ENCODE results near the gene PARD3B. TPM values are rescaled to one million over a fixed set of nuclear protein-coding genes. Genes with fewer than 3 reads are reported as not detected.

PARD3B gene
- total and polyA plus RNA-seq, 4 donors: 6.8 to 50.9 (median 22.5) TPM

DNA sequence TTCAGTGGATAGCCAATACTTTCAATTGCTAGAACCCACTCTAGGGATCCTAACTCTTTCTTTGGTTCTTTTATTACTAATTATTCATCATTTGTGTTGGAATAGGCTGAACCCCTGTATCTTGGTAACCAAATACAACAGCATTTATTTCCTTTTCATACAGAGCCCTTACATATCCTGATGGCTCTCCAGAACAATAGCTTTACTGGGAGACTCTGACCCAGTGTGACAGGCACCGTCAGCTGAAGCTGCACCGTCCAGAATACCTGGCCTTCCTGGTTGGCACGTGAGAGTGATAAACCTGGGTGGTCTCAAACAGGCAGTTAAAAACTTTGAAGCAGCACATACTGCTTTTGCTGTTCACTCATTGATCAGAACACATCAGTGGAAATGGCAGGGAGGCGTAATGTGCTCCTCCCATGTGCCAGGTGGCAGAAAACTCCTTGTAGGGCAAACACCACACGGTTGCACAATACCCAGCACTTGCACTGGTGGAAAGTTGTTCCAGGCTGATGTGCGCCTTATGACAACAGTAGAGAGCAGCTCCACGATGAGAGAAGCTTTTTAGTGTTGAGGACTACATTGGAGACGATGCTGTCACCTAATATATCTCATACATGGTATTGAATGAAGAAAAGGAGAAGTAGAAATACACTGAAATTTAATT, 456.2 kb downstream of the PARD3B start:
- H3K4me3 ChIP-seq (ENCODE audit: low read length in 2 of 2): no peak overlapping the region
- H3K9me3 ChIP-seq (ENCODE audit: control insufficient read depth, low read length): no peaks in the 10 kb centered on the region
- H3K27me3 ChIP-seq (ENCODE audit: control insufficient read depth in 1 of 2, insufficient read depth in 2 of 2, low read length in 1 of 2): no peaks in the 10 kb centered on the region
- 91% methylated on average over 8 of the region's 8 CpGs for WGBS, 2 donors
- intact Hi-C loops (cut with DNase I): no loop called here
- H3K4me1 ChIP-seq (ENCODE audit: control insufficient read depth in 1 of 2, insufficient read depth in 2 of 2, low read length in 2 of 2): no peaks in the 10 kb centered on the region
- no peak overlapping the region for H3K27ac ChIP-seq (ENCODE audit: low read depth in 1 of 2, low read length in 2 of 2)
- no peaks in the 10 kb centered on the region for H3K36me3 ChIP-seq (ENCODE audit: control insufficient read depth in 1 of 2, insufficient read depth in 2 of 2, low read length in 1 of 2)
- ATAC-seq (ENCODE audit: low FRiP score) (no peak), DNase-seq (no peak)

DNA sequence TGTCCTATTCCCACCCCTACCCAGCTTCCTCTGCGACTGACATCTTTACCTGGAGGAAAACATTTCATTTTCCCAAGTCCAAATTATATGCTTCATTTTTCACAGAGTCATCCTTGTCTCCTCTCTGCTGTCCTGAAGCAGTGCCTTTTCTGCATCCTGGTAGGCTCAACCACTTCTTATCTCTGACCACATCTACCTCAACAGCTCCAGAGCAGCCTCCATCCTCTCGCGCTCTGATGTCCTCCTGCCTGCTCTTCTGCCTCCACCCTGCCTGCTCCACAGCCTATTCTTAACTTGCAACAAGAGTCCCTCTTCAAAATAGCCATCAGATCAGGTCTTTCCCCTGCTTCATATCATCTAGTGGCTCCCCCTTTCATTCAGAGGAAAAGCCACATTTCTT, 457.1 kb downstream of the PARD3B start:
- Histone ChIP-seq H3K4me3 (ENCODE audit: low read length in 2 of 2) (no peak overlapping the region), H3K4me1 (ENCODE audit: control insufficient read depth in 1 of 2, insufficient read depth in 2 of 2, low read length in 2 of 2) (no peaks in the 10 kb centered on the region), H3K36me3 (ENCODE audit: control insufficient read depth in 1 of 2, insufficient read depth in 2 of 2, low read length in 1 of 2) (no peaks in the 10 kb centered on the region), H3K27me3 (ENCODE audit: control insufficient read depth in 1 of 2, insufficient read depth in 2 of 2, low read length in 1 of 2) (no peaks in the 10 kb centered on the region), H3K9me3 (ENCODE audit: control insufficient read depth, low read length) (no peaks in the 10 kb centered on the region), H3K27ac (ENCODE audit: low read depth in 1 of 2, low read length in 2 of 2) (no peak overlapping the region)
- WGBS, 2 donors: 84 to 87% methylated on average over 3 of the region's 3 CpGs
- intact Hi-C loops (cut with DNase I): no loop called here
- ATAC-seq (ENCODE audit: low FRiP score) (no peak), DNase-seq (no peak)

DNA sequence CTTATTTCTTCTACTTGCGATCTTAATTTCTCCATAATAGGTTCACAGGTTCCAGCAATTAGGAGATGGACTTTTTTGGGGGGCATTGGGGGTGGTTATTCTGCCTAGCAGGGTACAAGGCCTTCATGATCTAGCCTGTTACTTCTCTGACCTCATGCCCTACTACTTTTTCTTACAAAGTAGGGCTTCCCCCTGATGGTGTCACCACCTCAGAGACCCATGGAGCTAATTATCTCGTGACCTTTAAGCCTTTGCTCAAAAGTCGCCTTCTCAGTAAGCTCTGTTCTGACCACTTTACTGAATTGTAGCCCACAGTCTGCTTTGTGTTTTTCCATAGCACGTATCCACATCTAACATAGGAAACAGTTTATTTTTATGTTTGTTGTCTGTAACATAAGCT, 458.0 kb downstream of the PARD3B start:
- no peaks in the 10 kb centered on the region for H3K9me3 ChIP-seq (ENCODE audit: control insufficient read depth, low read length)
- H3K4me3 ChIP-seq (ENCODE audit: low read length in 2 of 2): no peak overlapping the region
- H3K36me3 ChIP-seq (ENCODE audit: control insufficient read depth in 1 of 2, insufficient read depth in 2 of 2, low read length in 1 of 2): no peaks in the 10 kb centered on the region
- intact Hi-C loops (cut with DNase I): no loop called here
- no peaks in the 10 kb centered on the region for H3K4me1 ChIP-seq (ENCODE audit: control insufficient read depth in 1 of 2, insufficient read depth in 2 of 2, low read length in 2 of 2)
- H3K27me3 ChIP-seq (ENCODE audit: control insufficient read depth in 1 of 2, insufficient read depth in 2 of 2, low read length in 1 of 2): no peaks in the 10 kb centered on the region
- H3K27ac ChIP-seq (ENCODE audit: low read depth in 1 of 2, low read length in 2 of 2): no peak overlapping the region
- no peak for DNase-seq
- 92% methylated on average over 4 of the region's 4 CpGs for WGBS, 2 donors
- ATAC-seq (ENCODE audit: low FRiP score): no peak

DNA sequence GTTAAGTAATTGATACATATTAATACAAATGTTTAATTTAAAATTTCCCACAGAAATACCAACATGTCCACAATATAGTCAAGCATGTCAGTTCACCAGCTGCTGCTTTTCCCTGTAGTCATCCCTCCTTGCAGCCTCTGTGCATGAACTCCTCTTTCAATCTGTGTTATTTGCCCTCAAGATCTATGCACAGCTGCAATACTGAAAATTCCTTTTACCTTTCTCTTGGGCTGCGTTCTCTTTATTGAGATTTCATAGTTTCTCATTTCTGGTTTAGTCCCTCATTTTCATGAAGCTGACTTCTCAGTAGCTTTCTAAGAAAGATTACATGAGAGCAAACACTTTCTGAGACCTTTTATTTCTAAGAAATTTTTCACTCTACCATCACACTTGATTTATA, 464.9 kb downstream of the PARD3B start:
- ATAC-seq (ENCODE audit: low FRiP score): no peak
- Histone ChIP-seq H3K27ac (ENCODE audit: low read depth in 1 of 2, low read length in 2 of 2) (no peak overlapping the region), H3K9me3 (ENCODE audit: control insufficient read depth, low read length) (no peaks in the 10 kb centered on the region), H3K36me3 (ENCODE audit: control insufficient read depth in 1 of 2, insufficient read depth in 2 of 2, low read length in 1 of 2) (no peaks in the 10 kb centered on the region), H3K4me1 (ENCODE audit: control insufficient read depth in 1 of 2, insufficient read depth in 2 of 2, low read length in 2 of 2) (no peaks in the 10 kb centered on the region), H3K4me3 (ENCODE audit: low read length in 2 of 2) (no peak overlapping the region), H3K27me3 (ENCODE audit: control insufficient read depth in 1 of 2, insufficient read depth in 2 of 2, low read length in 1 of 2) (no peaks in the 10 kb centered on the region)
- WGBS, 2 donors: 0% methylated on average over 1 of the region's 1 CpG
- intact Hi-C loops (cut with DNase I): no loop called here
- DNase-seq: no peak

DNA sequence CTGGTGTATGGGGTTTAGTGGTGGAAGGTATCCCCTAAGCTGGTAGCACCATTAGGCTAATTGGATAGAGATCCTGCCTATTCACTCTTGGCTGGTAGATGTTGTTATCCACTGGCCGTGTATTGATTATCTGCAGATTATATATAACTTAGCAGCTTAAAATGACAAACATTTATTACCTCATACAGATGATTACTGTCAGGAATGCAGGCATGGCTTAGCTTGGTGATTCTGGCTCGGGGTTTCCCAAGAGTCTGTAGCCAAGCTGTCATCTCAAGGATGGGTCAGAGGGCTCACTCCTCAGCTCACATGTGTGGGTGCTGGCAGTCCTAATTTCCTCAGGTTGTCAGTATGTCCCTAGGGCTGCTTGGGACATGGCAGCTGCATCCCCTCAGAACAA, 465.8 kb downstream of the PARD3B start:
- intact Hi-C loops (cut with DNase I): no loop called here
- no peak overlapping the region for H3K4me3 ChIP-seq (ENCODE audit: low read length in 2 of 2)
- H3K27ac ChIP-seq (ENCODE audit: low read depth in 1 of 2, low read length in 2 of 2): no peak overlapping the region
- no peak for ATAC-seq (ENCODE audit: low FRiP score)
- no peaks in the 10 kb centered on the region for H3K36me3 ChIP-seq (ENCODE audit: control insufficient read depth in 1 of 2, insufficient read depth in 2 of 2, low read length in 1 of 2)
- no peaks in the 10 kb centered on the region for H3K4me1 ChIP-seq (ENCODE audit: control insufficient read depth in 1 of 2, insufficient read depth in 2 of 2, low read length in 2 of 2)
- no peak for DNase-seq
- H3K9me3 ChIP-seq (ENCODE audit: control insufficient read depth, low read length): no peaks in the 10 kb centered on the region
- 88 to 94% methylated on average over 2 of the region's 2 CpGs for WGBS, 2 donors
- H3K27me3 ChIP-seq (ENCODE audit: control insufficient read depth in 1 of 2, insufficient read depth in 2 of 2, low read length in 1 of 2): no peaks in the 10 kb centered on the region

DNA sequence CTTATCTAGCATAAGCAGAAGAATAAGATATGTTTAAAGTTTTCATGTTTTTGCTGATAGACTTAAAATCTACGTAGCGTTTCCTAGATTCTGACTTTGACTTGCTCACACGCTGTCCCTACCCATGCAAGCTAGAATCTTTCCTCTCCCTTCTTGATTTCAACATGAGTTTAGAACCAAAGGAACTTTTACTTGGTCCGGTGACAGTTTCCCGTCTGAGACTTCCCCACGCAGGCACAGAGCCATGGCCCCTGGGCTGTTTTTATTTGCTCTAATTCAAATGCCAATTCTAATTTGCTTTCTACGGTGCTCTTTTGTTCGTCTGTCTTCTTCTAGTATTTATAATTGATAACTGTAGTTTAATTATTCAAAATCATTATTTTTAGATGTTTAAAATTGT, 467.7 kb downstream of the PARD3B start:
- Histone ChIP-seq H3K27ac (ENCODE audit: low read depth in 1 of 2, low read length in 2 of 2) (no peak overlapping the region), H3K9me3 (ENCODE audit: control insufficient read depth, low read length) (no peaks in the 10 kb centered on the region), H3K27me3 (ENCODE audit: control insufficient read depth in 1 of 2, insufficient read depth in 2 of 2, low read length in 1 of 2) (no peaks in the 10 kb centered on the region), H3K4me1 (ENCODE audit: control insufficient read depth in 1 of 2, insufficient read depth in 2 of 2, low read length in 2 of 2) (no peaks in the 10 kb centered on the region), H3K4me3 (ENCODE audit: low read length in 2 of 2) (no peak overlapping the region), H3K36me3 (ENCODE audit: control insufficient read depth in 1 of 2, insufficient read depth in 2 of 2, low read length in 1 of 2) (no peaks in the 10 kb centered on the region)
- 34 to 39% methylated on average over 8 of the region's 8 CpGs for WGBS, 2 donors
- DNase-seq: no peak
- no peak for ATAC-seq (ENCODE audit: low FRiP score)
- intact Hi-C loops (cut with DNase I): no loop called here

DNA sequence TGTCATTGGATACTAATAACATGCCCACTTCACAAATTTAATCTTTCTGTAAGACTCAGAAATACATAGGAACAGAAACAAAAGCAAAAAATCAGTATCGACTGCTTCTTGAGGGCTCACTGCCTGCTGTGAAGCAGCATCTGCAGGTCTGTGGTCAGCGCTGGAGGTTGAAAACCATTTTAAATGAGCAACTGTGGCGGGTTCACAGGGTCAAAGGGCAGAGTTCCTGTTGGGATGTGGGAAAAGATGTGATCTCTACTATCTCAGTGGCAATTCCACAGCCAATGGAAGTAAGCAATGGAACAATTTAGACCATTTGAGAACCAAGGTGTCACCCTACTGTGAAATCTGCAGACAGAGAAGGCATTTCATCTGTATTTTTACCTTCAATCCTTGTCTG, 468.3 kb downstream of the PARD3B start:
- intact Hi-C loops (cut with DNase I): no loop called here
- ATAC-seq (ENCODE audit: low FRiP score) (no peak), DNase-seq (no peak)
- Histone ChIP-seq H3K27me3 (ENCODE audit: control insufficient read depth in 1 of 2, insufficient read depth in 2 of 2, low read length in 1 of 2) (no peaks in the 10 kb centered on the region), H3K27ac (ENCODE audit: low read depth in 1 of 2, low read length in 2 of 2) (no peak overlapping the region), H3K4me3 (ENCODE audit: low read length in 2 of 2) (no peak overlapping the region), H3K9me3 (ENCODE audit: control insufficient read depth, low read length) (no peaks in the 10 kb centered on the region), H3K4me1 (ENCODE audit: control insufficient read depth in 1 of 2, insufficient read depth in 2 of 2, low read length in 2 of 2) (no peaks in the 10 kb centered on the region), H3K36me3 (ENCODE audit: control insufficient read depth in 1 of 2, insufficient read depth in 2 of 2, low read length in 1 of 2) (no peaks in the 10 kb centered on the region)
- 97 to 98% methylated on average over 3 of the region's 3 CpGs for WGBS, 2 donors

DNA sequence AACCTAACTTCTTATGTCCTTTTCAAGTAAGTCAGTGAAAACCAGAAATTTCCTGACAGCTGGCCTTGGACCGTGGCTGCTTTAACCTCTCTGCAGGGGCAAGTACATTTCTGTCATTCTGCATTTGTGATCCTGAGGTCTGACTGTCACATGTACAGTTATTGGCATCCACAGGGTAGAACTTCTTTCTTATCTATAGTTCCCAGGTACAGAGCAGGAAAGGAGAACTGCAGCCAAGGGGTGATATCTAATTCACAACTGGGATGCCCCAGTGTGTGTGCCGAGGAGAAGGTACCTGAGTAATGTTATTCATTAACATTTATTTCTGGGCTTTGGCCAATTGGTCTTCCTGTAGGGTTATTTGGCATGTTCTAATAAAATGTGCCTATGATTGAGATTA, 468.9 kb downstream of the PARD3B start:
- Histone ChIP-seq H3K27me3 (ENCODE audit: control insufficient read depth in 1 of 2, insufficient read depth in 2 of 2, low read length in 1 of 2) (no peaks in the 10 kb centered on the region), H3K27ac (ENCODE audit: low read depth in 1 of 2, low read length in 2 of 2) (no peak overlapping the region), H3K4me1 (ENCODE audit: control insufficient read depth in 1 of 2, insufficient read depth in 2 of 2, low read length in 2 of 2) (no peaks in the 10 kb centered on the region), H3K36me3 (ENCODE audit: control insufficient read depth in 1 of 2, insufficient read depth in 2 of 2, low read length in 1 of 2) (no peaks in the 10 kb centered on the region), H3K9me3 (ENCODE audit: control insufficient read depth, low read length) (no peaks in the 10 kb centered on the region), H3K4me3 (ENCODE audit: low read length in 2 of 2) (no peak overlapping the region)
- DNase-seq: no peak
- ATAC-seq (ENCODE audit: low FRiP score): no peak
- 94 to 95% methylated on average over 2 of the region's 2 CpGs for WGBS, 2 donors
- intact Hi-C loops (cut with DNase I): no loop called here

DNA sequence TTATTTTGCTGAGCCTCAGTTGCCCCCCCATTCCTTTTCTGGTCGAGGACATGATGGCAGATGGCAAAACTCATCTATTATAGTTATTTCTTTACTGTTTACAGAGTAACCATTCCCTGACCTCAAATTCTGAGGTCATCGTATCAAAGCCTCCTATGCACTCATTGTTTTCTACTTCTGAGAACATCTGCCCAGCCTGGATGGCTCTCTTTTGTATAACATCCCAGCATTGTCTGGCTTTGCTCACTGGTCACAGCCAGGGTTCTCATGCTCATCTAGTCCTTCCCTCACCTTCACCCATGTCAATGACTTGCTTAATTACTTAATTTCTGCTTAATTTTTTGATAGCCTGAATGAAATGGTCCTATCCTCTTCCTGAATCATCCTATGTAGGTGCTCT, 472.1 kb downstream of the PARD3B start:
- intact Hi-C loops (cut with DNase I): no loop called here
- H3K27me3 ChIP-seq (ENCODE audit: control insufficient read depth in 1 of 2, insufficient read depth in 2 of 2, low read length in 1 of 2): no peaks in the 10 kb centered on the region
- ATAC-seq (ENCODE audit: low FRiP score) (no peak), DNase-seq (no peak)
- no peaks in the 10 kb centered on the region for H3K36me3 ChIP-seq (ENCODE audit: control insufficient read depth in 1 of 2, insufficient read depth in 2 of 2, low read length in 1 of 2)
- H3K27ac ChIP-seq (ENCODE audit: low read depth in 1 of 2, low read length in 2 of 2): no peak overlapping the region
- no peak overlapping the region for H3K4me3 ChIP-seq (ENCODE audit: low read length in 2 of 2)
- H3K4me1 ChIP-seq (ENCODE audit: control insufficient read depth in 1 of 2, insufficient read depth in 2 of 2, low read length in 2 of 2): no peaks in the 10 kb centered on the region
- H3K9me3 ChIP-seq (ENCODE audit: control insufficient read depth, low read length): no peaks in the 10 kb centered on the region
- WGBS, 2 donors: 64 to 76% methylated on average over 2 of the region's 2 CpGs

Data from aorta (tissue), 5 donors.